HG03097 (cell line): ENCODE measurements around the gene MYCN.

ENCODE experiments used
- ATAC-seq: cut with Tn5 transposase; IDR thresholded peaks from one replicate; pipeline ENCODE4 v1.9.1; 2021; ENCODE audit not compliant: unreplicated experiment, low FRiP score

The MYCN gene

GRCh38 chr2:15974565-15975260 lies 34.4 kb downstream of the MYCN start:
- no peak for ATAC-seq

- ATAC-seq: no peak
Observed at GRCh38 chr2:15975261-15975600, 34.9 kb downstream of the MYCN start.

- no peak for ATAC-seq
Observed at GRCh38 chr2:15975676-15976075, 35.3 kb downstream of the MYCN start.

GRCh38 chr2:15976354-15976753 lies 36.0 kb downstream of the MYCN start:
- ATAC-seq: no peak

- ATAC-seq: no peak
Observed at GRCh38 chr2:15979051-15979758, 38.9 kb downstream of the MYCN start.

GRCh38 chr2:15979759-15980604 lies 39.6 kb downstream of the MYCN start:
- no peak for ATAC-seq

- no peak for ATAC-seq
Observed at GRCh38 chr2:15980605-15981098, 40.3 kb downstream of the MYCN start.

GRCh38 chr2:15981646-15982045 lies 41.3 kb downstream of the MYCN start:
- ATAC-seq: no peak

- no peak for ATAC-seq
Observed at GRCh38 chr2:15982285-15983044, 42.1 kb downstream of the MYCN start.

GRCh38 chr2:15983496-15983895 lies 43.1 kb downstream of the MYCN start:
- ATAC-seq: no peak

- ATAC-seq: no peak
Observed at GRCh38 chr2:15984368-15985255, 44.3 kb downstream of the MYCN start.

- no peak for ATAC-seq
Observed at GRCh38 chr2:15985531-15985930, 45.2 kb downstream of the MYCN start.

- no peak for ATAC-seq
Observed at GRCh38 chr2:15986068-15986560, 45.8 kb downstream of the MYCN start.

GRCh38 chr2:15986644-15987043 lies 46.3 kb downstream of the MYCN start:
- no peak for ATAC-seq

GRCh38 chr2:15988733-15989132 lies 48.4 kb downstream of the MYCN start:
- no peak for ATAC-seq

- no peak for ATAC-seq
Observed at GRCh38 chr2:15989559-15989958, 49.2 kb downstream of the MYCN start.

GRCh38 chr2:15990151-15991101 lies 50.1 kb downstream of the MYCN start:
- ATAC-seq: no peak

- ATAC-seq: no peak
Observed at GRCh38 chr2:15991231-15991630, 50.9 kb downstream of the MYCN start.
